B cell (primary cell): ENCODE measurements around the gene LVRN. TPM values are rescaled to one million over a fixed set of nuclear protein-coding genes. Genes with fewer than 3 reads are reported as not detected.

ENCODE experiments used
- ATAC-seq: fragments of 200-7000 bp; cut with Tn5 transposase; one replicate; pipeline ENCODE4 v1.10.0; 2021; ENCODE audit warnings: low read depth, mild to moderate bottlenecking, moderate number of reproducible peaks, moderate library complexity
- CTCF ChIA-PET: fragments of 350-600 bp; sonication (Branson Sonifier 250); formaldehyde crosslinking; loops from one replicate; lab custom pipeline; 2021; ENCODE audit warnings: antibody characterized with exemption, inconsistent platforms; lab: Charles Lee
- POLR2A ChIA-PET: fragments of 350-600 bp; sonication (Branson Sonifier 250); formaldehyde crosslinking; loops from one replicate; lab custom pipeline; 2021; ENCODE audit warnings: antibody characterized with exemption; lab: Charles Lee
- DNase-seq: peaks from one replicate; pipeline ENCODE4 v3.0.0; 2013
- H2AFZ ChIP-seq: 2 replicates; pipeline ENCODE4 v1.6.1; 2012; ENCODE audit warnings: mild to moderate bottlenecking, low read depth, low read length; ENCODE audit not compliant: insufficient read depth, poor library complexity, severe bottlenecking
- H3K27ac ChIP-seq, 2 donors: 1 replicate in 1 of 2; 2 replicates in 1 of 2; pipeline ENCODE4 v1.5.1; 2012 to 2013; ENCODE audit warnings: low read length in 2 of 2, mild to moderate bottlenecking in 2 of 2, moderate library complexity in 1 of 2
- H3K27me3 ChIP-seq, 4 experiments: fragments of 200-600 bp in 1 of 4; sonication (generic) in 1 of 4; replicated peaks in 1 of 4; 1 replicate in 2 of 4; 2 replicates in 2 of 4; pipeline versions ENCODE4 v1.6.1 to v1.7.0; 2013 to 2016; ENCODE audit warnings: low read length in 3 of 4, mild to moderate bottlenecking in 2 of 4, mixed read lengths in 1 of 4, moderate library complexity in 1 of 4; ENCODE audit not compliant: insufficient read depth in 4 of 4, control insufficient read depth in 3 of 4; ENCODE audit errors: control extremely low read depth in 1 of 4
- H3K36me3 ChIP-seq, 2 experiments: replicated peaks in 1 of 2; 1 replicate in 1 of 2; 2 replicates in 1 of 2; pipeline versions ENCODE4 v1.6.1 to v1.7.1; 2013; ENCODE audit warnings: low read length in 1 of 2; ENCODE audit not compliant: insufficient read depth in 2 of 2, control insufficient read depth in 1 of 2; ENCODE audit errors: control extremely low read depth in 1 of 2, extremely low read depth in 1 of 2
- H3K4me1 ChIP-seq, 2 donors: fragments of 200-600 bp in 1 of 2; sonication (generic) in 1 of 2; 1 replicate in 1 of 2; 2 replicates in 1 of 2; pipeline versions ENCODE4 v1.5.1 to v1.6.1; 2013 to 2017; ENCODE audit warnings: low read length in 2 of 2; ENCODE audit not compliant: control insufficient read depth in 2 of 2, insufficient read depth in 2 of 2
- H3K4me2 ChIP-seq: replicated peaks from 2 replicates; pipeline ENCODE3; 2012; ENCODE audit warnings: mild to moderate bottlenecking, low read depth, low read length; ENCODE audit not compliant: poor library complexity, severe bottlenecking
- H3K4me3 ChIP-seq, 5 experiments: fragments of 200-600 bp in 1 of 5; sonication (generic) in 1 of 5; 1 replicate in 3 of 5; 2 replicates in 2 of 5; pipeline versions ENCODE4 v1.5.1 to v1.7.0; 2011 to 2016; ENCODE audit warnings: low read length in 4 of 5, mild to moderate bottlenecking in 4 of 5, low read depth in 2 of 5, control low read depth in 1 of 5, moderate library complexity in 1 of 5; ENCODE audit not compliant: insufficient read depth in 1 of 5; ENCODE audit errors: control extremely low read depth in 1 of 5, extremely low read depth in 1 of 5
- H3K79me2 ChIP-seq: fragments of 200-600 bp; sonication (generic); one replicate; pipeline ENCODE4 v1.6.0; 2016; ENCODE audit warnings: low read length; ENCODE audit not compliant: control insufficient read depth, insufficient read depth
- H3K9ac ChIP-seq: fragments of 200-600 bp; sonication (generic); 2 replicates; pipeline ENCODE4 v1.6.1; 2017; ENCODE audit warnings: mild to moderate bottlenecking, low read length, moderate library complexity
- H3K9me3 ChIP-seq, 3 donors: one replicate each; pipeline versions ENCODE4 v1.6.1 to v1.7.1; 2013; ENCODE audit warnings: low read length in 2 of 3; ENCODE audit not compliant: control insufficient read depth in 2 of 3, insufficient read depth in 1 of 3; ENCODE audit errors: control extremely low read depth in 1 of 3
- H4K20me1 ChIP-seq: 2 replicates; pipeline ENCODE4 v1.6.0; 2012; ENCODE audit warnings: mild to moderate bottlenecking, low read length; ENCODE audit not compliant: insufficient read depth, control insufficient read depth, poor library complexity, severe bottlenecking
- H3K27ac Mint-ChIP-seq: one replicate; pipeline ENCODE4 v1.8.0; 2021; ENCODE audit warnings: mixed read lengths
- H3K27me3 Mint-ChIP-seq: one replicate; pipeline ENCODE4 v1.8.0; 2021; ENCODE audit warnings: mixed read lengths
- H3K4me1 Mint-ChIP-seq: one replicate; pipeline ENCODE4 v1.8.0; 2021; ENCODE audit warnings: mixed read lengths
- H3K4me3 Mint-ChIP-seq: one replicate; pipeline ENCODE4 v1.8.0; 2021; ENCODE audit warnings: mixed read lengths
- H3K9me3 Mint-ChIP-seq: one replicate; pipeline ENCODE4 v1.8.0; 2022; ENCODE audit warnings: mixed read lengths; ENCODE audit not compliant: insufficient read depth
- EZH2 ChIP-seq: IDR thresholded peaks from 2 replicates; pipeline ENCODE4 v1.6.1; 2012; ENCODE audit warnings: borderline replicate concordance, low read depth, mild to moderate bottlenecking, moderate library complexity, low read length; ENCODE audit not compliant: insufficient read depth, poor library complexity, severe bottlenecking
- WGBS: methylation state at CpG from one replicate; pipeline ENCODE4 v1.1.5; 2013; ENCODE audit warnings: missing lambda C conversion rate; ENCODE audit not compliant: insufficient coverage; 5-methylcytosine and 5-hydroxymethylcytosine counted together
- intact Hi-C: fragments of 100-400 bp; cut with micrococcal nuclease; formaldehyde crosslinking; loops from one replicate; pipeline ENCODE4 v1.10.0; 2022
- polyA plus RNA-seq: library from polyadenylated mRNA; depleted of rRNA; stranded (reverse); fragments of >200 nt; gene quantifications from 2 replicates; pipeline ENCODE4 v1.2.3, GENCODE V29; 2012
- total RNA-seq, 2 donors: library from RNA; stranded (reverse); fragments of 120-200 nt in 1 of 2; gene quantifications; 1 replicate in 1 of 2; 2 replicates in 1 of 2; pipeline versions ENCODE4 v1.2.3 to v1.2.4, GENCODE V29; 2013 to 2022
- TF ChIP-seq, protein P1 (sequence below): fragments of 200-600 bp; IDR thresholded peaks from one replicate; pipeline ENCODE4 v1.8.0; 2022; ENCODE audit warnings: antibody characterized with exemption, mild to moderate bottlenecking

Gene LVRN
- total and polyA plus RNA-seq, 2 donors (not counting 1 experiment from before 2014, with no cell fraction given) = not detected

DNA sequence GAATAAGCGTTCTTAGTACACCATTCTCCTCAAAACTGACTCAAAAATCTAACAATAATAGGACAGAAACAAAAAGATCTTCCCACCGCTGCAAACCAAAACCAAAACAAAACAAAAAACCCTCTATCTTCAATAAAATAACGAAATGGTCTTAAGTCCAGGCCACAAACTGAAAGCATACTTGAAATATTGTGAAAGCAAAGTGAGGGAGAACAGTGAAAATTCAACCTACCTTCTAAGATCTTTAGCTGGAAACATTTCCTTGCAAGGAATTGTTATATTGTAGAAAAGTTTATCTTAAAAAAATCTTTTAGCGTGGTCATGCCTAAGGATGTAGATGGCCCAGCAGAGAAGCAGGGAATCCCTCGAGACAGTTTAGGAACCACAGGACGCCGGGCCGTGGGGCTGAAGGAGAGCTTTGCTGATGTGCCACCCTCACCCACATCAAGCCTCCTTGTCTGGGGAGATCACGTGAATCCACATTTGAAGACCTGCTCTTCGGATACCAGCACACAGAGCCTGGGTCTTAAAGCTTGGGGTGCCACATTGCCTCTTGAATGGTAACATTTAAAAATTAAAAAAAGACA lies 27.8 kb upstream of the LVRN start:
- H3K9me3 ChIP-seq = no peaks in the 10 kb centered on the region

GRCh38 chr5:115936031-115936430 lies 26.2 kb upstream of the LVRN start:
- Histone ChIP-seq H2AFZ (no peak overlapping the region), H3K4me2 (no peak overlapping the region), H3K79me2 (no peaks in the 10 kb centered on the region), H3K4me1 (no peaks in the 10 kb centered on the region), H4K20me1 (no peaks in the 10 kb centered on the region), H3K9ac (no peak overlapping the region), H3K4me3 (no peak overlapping the region), H3K9me3 (no peaks in the 10 kb centered on the region), H3K27me3 (no peaks in the 10 kb centered on the region), H3K36me3 (no peaks in the 10 kb centered on the region), H3K27ac (no peak overlapping the region)
- WGBS = no CpG with 5 or more reads among the region's 1 CpG
- H3K4me1 Mint-ChIP-seq = no peaks in the 10 kb centered on the region
- ChIA-PET POLR2A (no interaction called here), CTCF (no interaction called here)
- ATAC-seq (no peak), DNase-seq (no peak)
- no peaks in the 10 kb centered on the region for H3K9me3 Mint-ChIP-seq
- no peak for TF ChIP-seq EZH2
- TF ChIP-seq, protein P1, sequence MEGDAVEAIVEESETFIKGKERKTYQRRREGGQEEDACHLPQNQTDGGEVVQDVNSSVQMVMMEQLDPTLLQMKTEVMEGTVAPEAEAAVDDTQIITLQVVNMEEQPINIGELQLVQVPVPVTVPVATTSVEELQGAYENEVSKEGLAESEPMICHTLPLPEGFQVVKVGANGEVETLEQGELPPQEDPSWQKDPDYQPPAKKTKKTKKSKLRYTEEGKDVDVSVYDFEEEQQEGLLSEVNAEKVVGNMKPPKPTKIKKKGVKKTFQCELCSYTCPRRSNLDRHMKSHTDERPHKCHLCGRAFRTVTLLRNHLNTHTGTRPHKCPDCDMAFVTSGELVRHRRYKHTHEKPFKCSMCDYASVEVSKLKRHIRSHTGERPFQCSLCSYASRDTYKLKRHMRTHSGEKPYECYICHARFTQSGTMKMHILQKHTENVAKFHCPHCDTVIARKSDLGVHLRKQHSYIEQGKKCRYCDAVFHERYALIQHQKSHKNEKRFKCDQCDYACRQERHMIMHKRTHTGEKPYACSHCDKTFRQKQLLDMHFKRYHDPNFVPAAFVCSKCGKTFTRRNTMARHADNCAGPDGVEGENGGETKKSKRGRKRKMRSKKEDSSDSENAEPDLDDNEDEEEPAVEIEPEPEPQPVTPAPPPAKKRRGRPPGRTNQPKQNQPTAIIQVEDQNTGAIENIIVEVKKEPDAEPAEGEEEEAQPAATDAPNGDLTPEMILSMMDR = no peak
- no peaks in the 10 kb centered on the region for H3K27me3 Mint-ChIP-seq
- intact Hi-C loops = no loop called here
- H3K27ac Mint-ChIP-seq = no peak overlapping the region
- no peak overlapping the region for H3K4me3 Mint-ChIP-seq

More for the DNA sequence above, 27.8 kb upstream of the LVRN start:
- no peak overlapping the region for H3K4me2 ChIP-seq
- Mint-ChIP-seq H3K27me3 (no peaks in the 10 kb centered on the region), H3K27ac (no peak overlapping the region), H3K4me1 (no peaks in the 10 kb centered on the region), H3K4me3 (no peak overlapping the region), H3K9me3 (no peaks in the 10 kb centered on the region)
- CTCF ChIA-PET = no interaction called here
- WGBS = 92% methylated on average over 6 of the region's 10 CpGs
- no peaks in the 10 kb centered on the region for H3K36me3 ChIP-seq
- no peaks in the 10 kb centered on the region for H3K27me3 ChIP-seq
- no peaks in the 10 kb centered on the region for H3K4me1 ChIP-seq
- H3K79me2 ChIP-seq = no peaks in the 10 kb centered on the region
- no peak overlapping the region for H3K4me3 ChIP-seq
- DNase-seq = no peak
- ATAC-seq = no peak
- H3K9ac ChIP-seq = no peak overlapping the region
- no peak overlapping the region for H2AFZ ChIP-seq
- no peak for TF ChIP-seq EZH2
- TF ChIP-seq, protein P1 = no peak
- intact Hi-C loops = no loop called here
- no peaks in the 10 kb centered on the region for H4K20me1 ChIP-seq
- POLR2A ChIA-PET = no interaction called here
- H3K27ac ChIP-seq = no peak overlapping the region
